OCI-LY7 (cell line): Measurements from ENCODE around the gene ZNF692.

Experiments used
- CTCF ChIP-seq: fragments of 200-600 bp; sonication (generic); conservative IDR thresholded peaks from 2 replicates; pipeline ENCODE4 v1.5.1; 2014; ENCODE audit warnings: mild to moderate bottlenecking, antibody characterized with exemption, low read length, moderate library complexity, mixed read lengths
- EZH2phosphoT487 ChIP-seq: fragments of 200-600 bp; sonication (generic); IDR thresholded peaks from 2 replicates; pipeline ENCODE4 v1.6.1; 2018; ENCODE audit warnings: low read depth, borderline replicate concordance, mild to moderate bottlenecking, mixed run types, antibody characterized with exemption, low read length, moderate library complexity, mixed read lengths

GRCh38 chr1:248858891-248859889, at the start of gene ZNF692:
- TF ChIP-seq CTCF (no peak), EZH2phosphoT487 (no peak)
